HUDEP-2 (cell line): ENCODE measurements around the gene ZNF3.
"Not testable (repeated sequence)": the region's sequence is repeated elsewhere in the genome, so short reads cannot be mapped to it uniquely, and the experiment has no call there.

Source experiments
- DNase-seq, 76 experiments: peaks; one replicate each; lab custom pipeline; 2025; ENCODE audit not compliant: unreplicated experiment in 76 of 76; lab: John Stamatoyannopoulos, UW

The ZNF3 gene

DNA sequence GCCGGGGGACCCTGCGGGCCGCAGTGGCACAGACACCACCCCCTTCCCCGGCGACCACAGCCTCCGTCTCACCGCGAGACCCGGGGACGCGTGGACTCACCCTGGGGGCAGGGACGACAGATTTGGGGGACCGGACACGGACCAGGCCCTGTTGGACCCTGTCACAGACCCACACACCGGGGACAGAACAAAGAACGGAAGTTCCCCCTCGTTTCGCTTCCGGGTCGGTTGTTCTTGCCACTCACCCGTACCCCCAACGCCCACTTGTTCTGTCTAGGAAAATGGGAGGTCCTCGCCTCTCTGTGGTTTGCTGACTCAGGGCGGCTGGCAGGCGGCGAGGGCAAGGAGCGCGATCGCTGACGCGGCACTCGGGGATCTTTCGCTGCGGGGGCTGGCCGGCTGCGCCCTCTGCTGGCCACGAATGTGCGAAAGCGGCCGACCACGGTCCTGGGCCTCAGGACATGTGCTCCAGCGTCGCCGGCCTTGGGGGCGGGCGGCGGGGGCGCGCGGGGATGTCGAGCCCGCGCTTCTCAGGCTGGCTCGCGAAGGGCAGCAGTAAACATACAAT lies at the start of gene ZNF3:
Gene ZNF3, minus strand, starts transcription at position 189 of the 568 bp plus-strand sequence. CDS start 4,366 bp downstream, outside the sequence.
- DNase-seq, result peak; percentile 44 to 99 (median 98)

DNA sequence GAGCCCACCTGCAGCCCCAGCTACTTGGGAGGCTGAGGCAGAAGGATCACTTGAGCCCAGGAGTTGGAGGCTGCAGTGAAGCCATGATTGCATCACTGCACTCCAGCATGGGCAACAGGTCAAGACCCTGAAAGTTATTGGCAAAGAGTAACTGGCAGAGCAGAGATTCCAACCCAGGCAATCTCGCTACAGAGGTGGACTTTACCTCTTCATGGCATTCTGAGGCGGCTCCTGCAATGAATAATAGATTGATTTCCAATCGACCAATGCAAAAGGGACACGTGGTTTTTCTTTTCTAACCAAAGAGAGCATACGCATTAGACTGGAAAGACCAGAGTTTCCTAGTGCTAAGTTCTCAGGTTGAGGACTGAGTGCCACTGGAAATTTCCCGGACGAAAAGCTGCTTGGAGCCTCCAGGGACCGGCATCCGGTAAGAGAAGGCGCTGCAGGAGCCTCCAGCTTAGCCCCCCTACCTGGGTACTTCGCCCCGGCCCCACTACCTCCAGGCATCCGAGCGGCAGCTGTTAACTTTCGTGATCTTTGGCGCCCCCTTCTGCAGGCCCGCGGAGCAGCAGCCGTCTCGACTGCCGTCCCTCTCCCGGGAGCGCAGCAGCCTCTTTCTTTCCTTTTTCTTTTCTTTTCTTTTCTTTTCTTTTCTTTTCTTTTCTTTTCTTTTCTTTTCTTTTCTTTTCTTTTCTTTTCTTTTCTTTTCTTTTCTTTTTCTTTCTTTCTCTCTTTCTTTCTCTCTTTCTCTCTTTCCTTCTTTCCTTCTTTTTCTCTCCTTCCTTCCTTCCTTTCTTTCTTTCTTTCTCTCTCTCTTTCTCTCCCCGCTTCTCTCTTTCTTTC lies 49.3 kb upstream of the ZNF3 start:
- peak in 59 of 76 experiments; percentile 12 to 85 (median 55) for DNase-seq

DNA sequence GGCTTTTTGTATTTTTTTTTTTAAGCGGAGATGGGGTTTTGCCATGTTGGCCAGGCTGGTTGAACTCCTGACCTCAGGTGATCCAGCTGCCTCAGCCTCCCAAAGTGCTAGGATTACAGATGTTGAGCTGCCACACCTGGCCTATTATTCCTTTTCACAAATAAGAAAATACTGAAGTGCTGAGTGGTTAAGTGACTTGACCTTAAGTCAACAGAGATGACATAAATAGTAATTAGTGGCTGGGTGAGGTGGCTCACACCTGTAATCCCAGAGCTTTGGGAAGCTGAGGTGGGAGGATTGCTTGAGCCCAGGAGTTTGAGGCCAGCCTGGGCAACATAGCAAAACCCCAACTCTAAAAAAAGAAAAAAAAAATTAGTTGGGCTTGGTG lies 48.7 kb upstream of the ZNF3 start:
- DNase-seq, result not testable (repeated sequence)

DNA sequence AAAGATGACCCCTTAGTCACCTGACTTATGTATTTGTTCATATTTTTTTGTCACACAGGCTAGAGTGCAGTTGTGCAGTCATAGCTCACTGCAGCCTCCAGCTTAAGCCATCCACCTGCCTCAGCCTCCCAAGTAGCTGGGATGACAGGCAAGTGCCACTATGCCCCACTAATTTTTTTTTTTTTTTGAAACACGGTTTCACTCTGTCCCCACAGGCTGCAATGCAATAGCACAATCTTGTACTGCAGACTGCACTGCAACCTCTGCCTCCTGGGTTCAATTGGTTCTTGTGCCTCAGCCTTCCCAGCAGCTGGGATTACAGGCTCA lies 47.1 kb upstream of the ZNF3 start:
- DNase-seq, result no peak

DNA sequence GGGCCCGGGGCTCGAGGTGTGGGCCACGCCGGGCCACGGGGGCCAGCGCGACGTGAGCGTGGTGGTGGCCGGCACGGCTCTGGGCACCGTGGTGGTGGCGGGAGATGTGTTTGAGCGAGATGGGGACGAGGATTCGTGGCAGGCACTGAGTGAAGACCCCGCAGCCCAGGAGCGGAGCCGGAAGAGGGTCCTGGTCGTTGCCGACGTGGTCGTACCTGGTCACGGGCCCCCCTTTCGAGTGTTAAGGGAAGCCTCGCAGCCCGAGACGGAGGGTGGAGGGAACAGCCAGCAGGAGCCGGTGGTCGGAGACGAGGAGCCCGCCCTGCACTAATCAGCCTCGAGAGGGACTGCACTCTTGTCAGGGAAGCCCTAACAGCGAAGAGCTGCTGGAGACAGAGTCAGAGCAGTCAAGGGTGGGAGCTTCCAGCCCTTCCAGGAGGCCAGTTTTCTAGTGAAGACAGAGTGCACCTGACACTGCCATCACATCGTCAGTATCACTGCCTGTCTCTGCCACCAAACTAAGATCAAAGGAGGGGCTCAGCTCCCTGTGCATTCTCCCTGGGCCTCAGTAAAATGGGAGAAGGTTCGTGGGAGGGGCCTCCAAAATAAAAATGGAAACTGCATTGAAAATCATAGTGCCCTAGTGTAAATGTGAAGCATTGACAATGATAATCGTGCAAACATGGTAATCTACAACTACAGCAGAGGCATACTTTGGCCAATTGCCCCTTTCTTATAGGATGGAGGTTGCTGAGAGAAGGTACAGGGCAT lies 46.5 kb upstream of the ZNF3 start:
- DNase-seq, result peak in 25 of 76 experiments; percentile 4 to 52 (median 21)

DNA sequence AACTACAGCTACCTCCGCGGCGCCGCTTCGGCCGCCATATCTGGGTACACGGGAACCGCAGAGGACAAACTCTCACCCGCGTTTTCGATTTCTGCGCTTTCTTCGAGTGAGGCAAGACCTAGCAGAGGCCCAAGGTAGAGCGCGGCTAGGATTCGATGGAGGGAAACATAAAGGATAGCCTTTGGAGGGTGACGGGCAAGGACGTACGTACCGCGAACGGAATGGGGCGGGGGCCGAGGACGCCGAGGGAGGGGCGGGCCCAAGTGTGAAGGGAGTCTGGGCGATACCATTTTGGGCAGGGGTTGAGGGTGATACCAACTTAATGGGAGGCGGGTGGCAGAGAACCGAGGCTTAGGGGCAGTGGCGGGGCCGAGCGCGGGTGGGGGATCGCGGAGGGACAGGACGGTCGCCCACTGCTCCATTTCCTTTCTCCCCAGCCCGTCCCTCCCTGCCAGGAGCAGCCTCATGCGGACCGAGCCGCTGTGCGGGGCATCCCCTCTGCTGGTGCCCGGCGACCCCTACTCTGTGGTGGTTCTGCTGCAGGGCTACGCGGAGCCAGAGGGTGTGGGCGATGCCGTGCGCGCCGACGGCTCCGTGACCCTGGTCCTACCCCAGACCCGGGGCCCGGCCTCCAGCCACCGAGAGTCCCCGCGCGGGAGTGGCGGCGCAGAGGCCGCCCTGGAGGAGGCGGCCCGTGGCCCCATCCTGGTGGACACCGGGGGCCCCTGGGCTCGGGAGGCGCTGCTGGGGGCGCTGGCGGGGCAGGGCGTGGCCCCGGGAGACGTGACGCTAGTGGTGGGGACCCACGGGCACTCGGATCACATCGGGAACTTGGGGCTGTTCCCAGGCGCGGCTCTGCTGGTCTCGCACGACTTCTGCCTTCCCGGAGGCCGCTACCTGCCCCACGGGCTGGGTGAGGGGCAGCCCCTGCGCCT lies 45.7 kb upstream of the ZNF3 start, which contains the start of gene MBLAC1:
Gene MBLAC1, plus strand, starts transcription at position 37 of the 935 bp plus-strand sequence. Its CDS starts 429 bp downstream, at position 466.
- DNase-seq, result peak in 74 of 76 experiments; percentile 33 to 93 (median 82)

DNA sequence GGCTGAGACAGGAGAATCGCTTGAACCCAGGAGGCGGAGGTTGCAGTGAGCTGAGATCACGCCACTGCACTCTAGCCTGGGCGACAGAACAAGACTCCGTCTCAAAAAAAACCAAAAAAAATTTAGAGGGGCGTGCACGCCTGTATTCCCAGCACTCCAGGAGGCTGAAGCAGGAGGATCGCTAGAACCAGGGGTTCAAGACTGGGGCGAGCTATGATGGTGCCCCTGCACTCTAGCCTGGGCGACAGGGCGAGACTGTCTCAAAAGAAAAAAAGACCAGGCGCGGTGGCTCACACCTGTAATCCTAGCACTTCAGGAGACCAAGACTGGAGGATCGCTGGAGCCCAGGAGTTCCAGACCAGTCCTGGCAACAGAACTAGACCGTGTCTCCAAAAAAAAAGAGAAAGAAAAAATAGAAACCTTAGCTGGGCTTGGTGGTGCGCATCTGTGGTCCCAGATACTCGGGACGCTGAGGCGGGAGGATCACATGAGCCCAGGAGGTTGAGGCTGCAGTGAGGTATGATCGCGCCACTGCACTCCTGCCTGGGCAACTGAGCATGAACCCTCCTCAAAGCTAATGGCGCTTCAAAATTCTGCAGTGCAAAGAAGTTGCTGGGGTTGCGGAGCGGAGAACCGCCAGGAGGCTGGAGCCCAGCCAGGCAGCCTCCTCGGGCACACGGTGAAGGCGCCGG lies 44.9 kb upstream of the ZNF3 start:
- peak in 12 of 76 experiments; percentile 42 to 69 (median 56) for DNase-seq

DNA sequence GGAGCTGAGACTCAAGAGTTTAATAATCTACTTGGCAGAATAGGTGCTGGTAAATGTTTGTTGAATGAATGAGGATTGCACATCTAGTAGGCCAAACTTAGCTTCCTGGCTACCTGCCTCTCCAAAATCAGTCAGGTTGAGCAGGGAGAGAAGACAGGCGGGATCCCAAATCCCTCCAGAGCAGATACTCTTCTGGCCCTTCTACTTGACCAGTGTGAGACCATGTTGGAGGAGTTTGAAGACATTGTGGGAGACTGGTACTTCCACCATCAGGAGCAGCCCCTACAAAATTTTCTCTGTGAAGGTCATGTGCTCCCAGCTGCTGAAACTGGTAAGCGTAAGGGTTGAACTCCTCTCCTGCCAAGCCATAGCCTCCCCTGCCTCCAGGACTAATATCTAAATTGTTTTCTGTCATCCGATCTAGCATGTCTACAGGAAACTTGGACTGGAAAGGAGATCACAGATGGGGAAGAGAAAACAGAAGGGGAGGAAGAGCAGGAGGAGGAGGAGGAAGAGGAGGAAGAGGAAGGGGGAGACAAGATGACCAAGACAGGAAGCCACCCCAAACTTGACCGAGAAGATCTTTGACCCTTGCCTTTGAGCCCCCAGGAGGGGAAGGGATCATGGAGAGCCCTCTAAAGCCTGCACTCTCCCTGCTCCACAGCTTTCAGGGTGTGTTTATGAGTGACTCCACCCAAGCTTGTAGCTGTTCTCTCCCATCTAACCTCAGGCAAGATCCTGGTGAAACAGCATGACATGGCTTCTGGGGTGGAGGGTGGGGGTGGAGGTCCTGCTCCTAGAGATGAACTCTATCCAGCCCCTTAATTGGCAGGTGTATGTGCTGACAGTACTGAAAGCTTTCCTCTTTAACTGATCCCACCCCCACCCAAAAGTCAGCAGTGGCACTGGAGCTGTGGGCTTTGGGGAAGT lies 43.0 kb upstream of the ZNF3 start:
- DNase-seq, result peak in 11 of 76 experiments; percentile 5 to 34 (median 11)

DNA sequence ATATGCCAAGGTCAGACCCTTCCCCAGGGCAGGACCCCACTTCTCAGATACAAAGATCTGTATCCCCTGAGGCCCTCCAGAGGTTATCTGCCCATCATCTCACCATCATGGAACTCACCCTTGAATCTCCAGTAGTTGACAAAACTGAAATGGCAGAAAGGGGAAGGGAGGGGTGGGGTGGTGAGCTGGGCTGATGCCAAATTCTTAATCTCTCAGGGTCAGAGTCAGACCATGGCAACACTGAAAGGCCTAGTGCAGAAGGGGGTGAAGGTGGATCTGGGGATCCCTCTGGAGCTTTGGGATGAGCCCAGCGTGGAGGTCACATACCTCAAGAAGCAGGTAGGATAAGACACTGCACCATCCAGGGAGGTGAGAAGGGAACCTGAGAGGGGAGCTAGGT lies 41.0 kb upstream of the ZNF3 start:
- peak in 70 of 76 experiments; percentile 15 to 83 (median 51) for DNase-seq

DNA sequence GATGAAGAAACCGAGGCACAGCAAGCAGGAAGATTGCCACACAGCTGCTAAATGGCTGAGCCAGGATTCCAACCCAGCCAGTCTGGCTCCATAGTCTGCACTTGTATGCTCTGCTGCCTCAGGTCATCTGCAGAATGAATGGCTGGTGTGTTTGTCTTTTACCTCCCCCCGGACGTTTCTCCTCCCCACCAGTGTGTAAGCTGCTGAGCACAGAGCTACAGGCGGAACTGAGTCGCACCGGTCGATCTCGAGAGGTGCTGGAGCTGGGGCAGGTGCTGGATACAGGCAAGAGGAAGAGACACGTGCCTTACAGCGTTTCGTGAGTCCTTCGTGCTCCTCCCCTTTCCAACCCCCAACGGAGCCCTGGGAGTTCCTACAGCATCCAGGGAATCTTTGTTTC lies 40.5 kb upstream of the ZNF3 start:
- DNase-seq, result peak in 1 of 76 experiments; percentile 30

DNA sequence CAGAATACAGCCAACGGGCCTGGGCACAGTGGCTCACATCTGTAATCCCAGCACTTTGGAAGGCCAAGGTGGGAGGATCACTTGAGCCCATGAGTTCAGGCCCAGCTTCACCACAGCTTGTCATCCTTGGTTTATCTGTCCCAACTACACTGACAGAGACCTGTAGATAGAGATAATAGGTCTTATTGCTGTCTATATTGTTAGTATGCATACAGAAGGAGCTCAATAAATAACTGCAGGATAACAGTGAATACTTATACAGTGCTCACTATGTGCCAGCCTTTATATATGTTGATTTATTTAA lies 39.2 kb upstream of the ZNF3 start:
- DNase-seq, result peak in 24 of 76 experiments; percentile 2 to 57 (median 22)

DNA sequence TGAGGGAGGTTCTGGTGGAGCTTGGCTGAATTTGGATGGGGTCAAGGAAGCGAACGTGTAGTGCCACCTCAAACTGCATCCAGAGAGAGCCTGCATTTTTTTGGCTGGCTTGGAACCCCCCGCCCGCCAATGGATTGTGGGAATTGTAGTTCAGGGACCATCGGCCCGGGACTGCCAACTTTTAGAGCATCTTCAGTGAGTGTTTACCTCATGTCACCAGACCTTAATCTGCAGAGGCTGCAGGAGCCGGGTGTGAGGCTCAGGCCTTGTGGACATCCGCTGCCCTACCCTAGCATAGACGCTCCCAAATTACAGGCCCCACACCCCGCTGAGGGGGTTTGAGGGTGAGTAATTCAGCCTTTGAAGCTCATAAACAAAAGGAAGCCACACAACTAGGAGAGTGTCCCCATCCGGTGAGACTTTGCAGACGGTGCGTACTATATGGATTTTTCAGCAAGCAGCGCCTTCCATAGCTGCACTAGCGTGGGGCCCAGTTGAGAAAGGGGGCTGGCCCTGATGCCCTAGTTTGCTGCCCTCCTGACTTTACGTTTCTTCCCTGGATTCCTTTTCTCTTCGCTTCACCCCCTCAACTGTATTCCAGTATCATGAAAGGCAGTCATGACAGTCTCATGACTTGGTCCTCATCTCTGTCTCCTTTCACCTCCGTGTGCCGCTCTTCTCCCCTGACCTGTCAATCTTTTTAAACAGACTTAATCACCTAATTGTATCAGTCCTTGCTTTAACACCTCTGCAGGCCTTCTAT lies 38.6 kb upstream of the ZNF3 start:
- DNase-seq, result peak in 54 of 76 experiments; percentile 11 to 65 (median 42)

DNA sequence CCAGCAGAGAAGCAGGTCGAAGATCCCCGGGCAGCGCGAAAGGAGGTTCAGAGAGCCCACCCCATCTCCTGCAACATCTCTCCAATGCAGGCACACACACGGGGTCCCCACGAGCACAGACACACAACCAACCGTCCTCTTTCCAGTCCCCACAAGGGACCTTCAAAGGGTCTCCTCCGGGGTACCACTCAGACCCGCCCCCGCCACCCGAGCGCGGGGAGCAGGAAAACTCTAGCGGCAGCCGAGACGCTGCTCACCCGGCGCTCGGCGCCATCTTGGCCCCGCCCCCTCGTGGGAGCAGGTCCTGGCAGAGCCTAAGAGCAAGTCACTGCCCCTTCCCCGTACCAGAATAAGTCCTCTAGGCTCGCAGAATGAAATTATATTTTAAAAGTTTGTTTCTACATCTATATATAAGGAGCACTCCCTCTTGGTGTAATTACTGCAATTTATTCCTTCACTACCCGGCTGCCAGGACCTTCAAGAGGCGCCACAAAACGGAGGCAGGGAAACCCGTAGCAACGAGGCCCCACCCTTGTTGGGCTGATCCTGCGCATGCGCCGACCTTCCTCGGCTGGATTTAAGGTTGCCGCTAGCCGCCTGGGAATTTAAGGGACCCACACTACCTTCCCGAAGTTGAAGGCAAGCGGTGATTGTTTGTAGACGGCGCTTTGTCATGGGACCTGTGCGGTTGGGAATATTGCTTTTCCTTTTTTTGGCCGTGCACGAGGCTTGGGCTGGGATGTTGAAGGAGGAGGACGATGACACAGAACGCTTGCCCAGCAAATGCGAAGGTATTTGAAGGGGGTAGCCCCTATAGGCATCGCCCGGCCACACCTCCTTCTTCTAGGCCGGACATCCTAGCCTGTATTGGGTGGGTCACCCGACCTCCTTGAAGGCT lies 37.8 kb upstream of the ZNF3 start, which contains the start of the genes CNPY4 and TAF6:
Gene CNPY4, plus strand, starts transcription at position 563 of the 898 bp plus-strand sequence. Its CDS starts 111 bp downstream, at position 674.
Gene TAF6, minus strand, starts transcription at position 287 of the 898 bp plus-strand sequence. CDS start 5,149 bp downstream, outside the sequence.
- DNase-seq, result peak; percentile 40 to 93 (median 86)

DNA sequence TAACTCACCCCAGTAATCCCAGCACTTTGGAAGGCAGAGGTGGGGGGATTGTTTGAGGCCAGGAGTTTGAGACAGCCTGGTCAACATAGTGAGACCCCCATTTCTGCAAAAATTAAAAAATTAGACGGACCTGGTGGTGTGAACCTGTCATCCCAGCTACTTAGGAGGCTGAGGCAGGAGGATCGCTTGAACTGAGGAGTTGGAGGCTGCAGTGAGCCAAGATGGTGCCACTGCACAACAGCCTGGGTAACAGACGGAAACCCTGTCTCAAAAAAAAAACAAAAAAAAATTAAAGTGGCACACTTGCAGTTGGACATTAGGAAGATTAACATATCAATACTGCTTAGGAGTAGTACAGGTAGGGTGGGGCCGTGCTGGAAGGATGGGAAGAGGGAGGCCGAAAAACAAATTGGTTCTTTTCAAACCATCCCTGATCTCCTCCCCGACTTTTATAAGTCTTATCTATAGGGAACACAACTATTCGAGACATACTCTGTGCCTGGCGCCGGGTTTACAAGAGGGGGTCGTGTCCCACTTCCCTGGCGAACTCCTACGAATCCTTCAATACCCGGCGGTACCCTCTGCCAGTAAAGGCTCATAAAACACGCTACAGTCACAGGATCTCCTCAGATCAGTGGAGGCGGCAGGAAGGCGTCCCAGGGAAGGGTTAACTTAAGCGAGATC lies 37.0 kb upstream of the ZNF3 start:
- peak in 2 of 76 experiments; percentile 1 to 39 for DNase-seq

DNA sequence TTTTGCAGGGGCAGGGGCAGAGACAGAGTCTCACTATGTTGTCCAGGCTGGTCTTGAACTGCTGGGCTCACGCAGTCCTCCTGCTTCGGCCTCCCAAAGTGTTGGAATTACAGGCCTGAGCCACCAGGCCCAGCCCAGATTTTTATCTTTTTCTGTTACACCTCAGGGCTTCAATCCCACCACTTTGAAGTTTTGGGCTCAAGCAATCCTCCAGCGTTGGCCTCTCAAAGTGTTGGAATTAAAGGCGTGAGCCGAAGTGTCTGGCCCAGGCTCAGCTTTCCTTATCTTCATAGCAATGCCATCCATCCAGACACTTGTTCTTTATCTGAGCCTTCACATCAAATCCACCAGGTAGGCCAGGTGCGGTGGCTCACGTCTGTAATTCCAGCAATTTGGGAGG lies 33.5 kb upstream of the ZNF3 start:
- no peak for DNase-seq

DNA sequence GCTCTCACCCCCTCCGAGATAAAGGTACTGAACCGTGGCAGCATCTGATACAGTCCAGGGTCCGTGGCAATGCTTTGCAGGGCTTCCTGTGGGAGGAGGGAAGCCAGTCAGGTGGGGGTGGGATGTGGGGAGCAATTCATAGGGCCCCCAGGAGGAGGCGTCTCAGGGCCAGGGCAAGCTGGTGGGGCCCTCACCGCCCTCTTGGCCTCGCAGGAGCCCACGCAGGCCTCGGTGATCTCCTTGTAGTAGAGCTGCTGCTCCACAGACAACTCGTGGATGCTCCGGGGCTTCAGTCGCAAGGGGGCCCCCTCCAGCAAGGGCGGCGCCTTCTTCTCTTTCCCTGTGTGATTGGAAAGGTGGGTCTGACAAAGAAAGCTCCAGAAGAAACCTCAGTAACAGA lies 30.4 kb upstream of the ZNF3 start:
- no peak for DNase-seq
